Cardiac muscle cell (in vitro differentiated cells and primary cell): ENCODE data around the gene KCNK7. TPM values are rescaled to one million over a fixed set of nuclear protein-coding genes. Genes with fewer than 3 reads are reported as not detected.

Experiments used
- DNase-seq, 2 donors: peaks; one replicate each; pipeline versions ENCODE4 v3.0.0 to v3.0.0-alpha.2; 2010 to 2017; ENCODE audit warnings: low read depth in 1 of 2, low spot score in 1 of 2
- H3K27ac ChIP-seq: fragments of 200-600 bp; sonication (generic); 2 replicates; pipeline ENCODE4 v1.5.1; 2016
- H3K27me3 ChIP-seq: fragments of 200-600 bp; sonication (generic); 2 replicates; pipeline ENCODE4 v1.6.0; 2016; ENCODE audit warnings: control low read depth
- H3K36me3 ChIP-seq: fragments of 200-600 bp; sonication (generic); 2 replicates; pipeline ENCODE4 v1.5.1; 2016; ENCODE audit warnings: control low read depth
- H3K4me1 ChIP-seq: fragments of 200-600 bp; sonication (generic); 2 replicates; pipeline ENCODE4 v1.8.1; 2017; ENCODE audit warnings: low read depth, mild to moderate bottlenecking, mixed run types
- H3K4me3 ChIP-seq: fragments of 200-600 bp; sonication (generic); 2 replicates; pipeline ENCODE4 v1.5.1; 2016; ENCODE audit warnings: mild to moderate bottlenecking
- H3K9me3 ChIP-seq: fragments of 200-600 bp; sonication (generic); 2 replicates; pipeline ENCODE4 v1.5.1; 2017; ENCODE audit warnings: low read depth, mild to moderate bottlenecking, control low read depth
- CTCF ChIP-seq: IDR thresholded peaks from 2 replicates; pipeline ENCODE4 v1.5.1; 2012; ENCODE audit warnings: low read depth, mild to moderate bottlenecking, low read length
- polyA plus RNA-seq: library from polyadenylated mRNA; unstranded; fragments of >200 nt; fragmentation: Nextera tagmentation; extraction: Ambion mirVana; gene quantifications from 2 replicates; pipeline ENCODE4 v1.2.1, GENCODE V29; 2016
- total RNA-seq: library from RNA; depleted of rRNA; stranded (reverse); fragments of >200 nt; gene quantifications from 2 replicates; pipeline ENCODE4 v1.2.3, GENCODE V29; 2016

Gene KCNK7
- total and polyA plus RNA-seq, 2 experiments from 2014 or later: not detected

GRCh38 chr11:65546217-65546958 is 49.2 kb downstream of the KCNK7 start:
- H3K9me3 ChIP-seq: no peaks in the 10 kb centered on the region
- TF ChIP-seq CTCF: no peak
- peak in 1 of 2 donors; percentile 91 for DNase-seq
- H3K27ac ChIP-seq: no peak overlapping the region
- H3K4me1 ChIP-seq: no peaks in the 10 kb centered on the region
- no peaks in the 10 kb centered on the region for H3K36me3 ChIP-seq
- H3K4me3 ChIP-seq: peak overlapping the region; percentile 26
- H3K27me3 ChIP-seq: peaks cover 20% of the 10 kb centered on the region

- H3K36me3 ChIP-seq: no peaks in the 10 kb centered on the region
- H3K9me3 ChIP-seq: no peaks in the 10 kb centered on the region
- DNase-seq: no peak
- TF ChIP-seq CTCF: no peak
- H3K27ac ChIP-seq: no peak overlapping the region
- H3K4me3 ChIP-seq: no peak overlapping the region
- H3K4me1 ChIP-seq: no peaks in the 10 kb centered on the region
- H3K27me3 ChIP-seq: peaks cover 20% of the 10 kb centered on the region
These were observed 49.8 kb downstream of the KCNK7 start for GRCh38 chr11:65545853-65546216.

Other genes with a start within 250 kb of the KCNK7 start
- gene TIGD3, start 241.0 kb downstream of the KCNK7 start, total RNA-seq: 1.7 and 2.9 TPM in 2 replicates
- gene TIGD3, start 241.0 kb downstream of the KCNK7 start, polyA plus RNA-seq: 0.88 and 1.2 TPM in 2 replicates
- 3.0 and 4.8 TPM in 2 replicates for gene SLC25A45, start 213.2 kb downstream of the KCNK7 start, total RNA-seq
- gene SLC25A45, start 213.2 kb downstream of the KCNK7 start, polyA plus RNA-seq: 4.5 and 10.5 TPM in 2 replicates
- 36.3 and 64.6 TPM in 2 replicates for gene FRMD8, start 209.2 kb downstream of the KCNK7 start, total RNA-seq
- gene FRMD8, start 209.2 kb downstream of the KCNK7 start, polyA plus RNA-seq: 26.8 and 32.6 TPM in 2 replicates
- 3.4 and 11.3 TPM in 2 replicates for gene NEAT1, start 173.0 kb downstream of the KCNK7 start, total RNA-seq
- gene NEAT1, start 173.0 kb downstream of the KCNK7 start, polyA plus RNA-seq: 4.2 and 5.6 TPM in 2 replicates
- 3,311 and 7,439 TPM in 2 replicates for gene MALAT1, start 96.8 kb downstream of the KCNK7 start, total RNA-seq
- gene MALAT1, start 96.8 kb downstream of the KCNK7 start, polyA plus RNA-seq: 16,838 and 18,899 TPM in 2 replicates
- gene SCYL1, start 70.7 kb downstream of the KCNK7 start, total RNA-seq: 157 and 168 TPM in 2 replicates
- 139 and 146 TPM in 2 replicates for gene SCYL1, start 70.7 kb downstream of the KCNK7 start, polyA plus RNA-seq
- 61.8 and 98.3 TPM in 2 replicates for gene LTBP3, start 37.4 kb downstream of the KCNK7 start, total RNA-seq
- 53.7 and 60.9 TPM in 2 replicates for gene LTBP3, start 37.4 kb downstream of the KCNK7 start, polyA plus RNA-seq
- gene ZNRD2, start 25.3 kb downstream of the KCNK7 start, total RNA-seq: 56.6 and 57.4 TPM in 2 replicates
- gene ZNRD2, start 25.3 kb downstream of the KCNK7 start, polyA plus RNA-seq: 55.7 and 70.5 TPM in 2 replicates
- 42.9 and 71.8 TPM in 2 replicates for gene FAM89B, start 23.3 kb downstream of the KCNK7 start, total RNA-seq
- gene FAM89B, start 23.3 kb downstream of the KCNK7 start, polyA plus RNA-seq: 96.0 and 132 TPM in 2 replicates
- 14.9 and 50.5 TPM in 2 replicates for gene EHBP1L1, start 19.7 kb downstream of the KCNK7 start, total RNA-seq
- 14.2 and 30.0 TPM in 2 replicates for gene EHBP1L1, start 19.7 kb downstream of the KCNK7 start, polyA plus RNA-seq
- gene MAP3K11, start 18.4 kb upstream of the KCNK7 start, total RNA-seq: 44.8 and 63.1 TPM in 2 replicates
- 25.9 and 31.2 TPM in 2 replicates for gene MAP3K11, start 18.4 kb upstream of the KCNK7 start, polyA plus RNA-seq
- 40.9 and 42.7 TPM in 2 replicates for gene PCNX3, start 20.0 kb upstream of the KCNK7 start, total RNA-seq
- gene PCNX3, start 20.0 kb upstream of the KCNK7 start, polyA plus RNA-seq: 18.9 and 22.0 TPM in 2 replicates
- 17.3 and 25.9 TPM in 2 replicates for gene SIPA1, start 42.3 kb upstream of the KCNK7 start, total RNA-seq
- 21.6 and 33.7 TPM in 2 replicates for gene SIPA1, start 42.3 kb upstream of the KCNK7 start, polyA plus RNA-seq
- gene RELA, start 67.1 kb upstream of the KCNK7 start, total RNA-seq: 39.8 and 51.9 TPM in 2 replicates
- gene RELA, start 67.1 kb upstream of the KCNK7 start, polyA plus RNA-seq: 46.2 and 46.5 TPM in 2 replicates
- 51.2 and 51.4 TPM in 2 replicates for gene KAT5, start 116.5 kb upstream of the KCNK7 start, total RNA-seq
- 37.7 and 63.7 TPM in 2 replicates for gene KAT5, start 116.5 kb upstream of the KCNK7 start, polyA plus RNA-seq
- gene RNASEH2C, start 125.0 kb upstream of the KCNK7 start, total RNA-seq: 83.7 and 108 TPM in 2 replicates
- gene RNASEH2C, start 125.0 kb upstream of the KCNK7 start, polyA plus RNA-seq: 71.5 and 84.4 TPM in 2 replicates
- gene AP5B1, start 185.2 kb upstream of the KCNK7 start, total RNA-seq: 18.1 and 24.3 TPM in 2 replicates
- 13.6 and 18.0 TPM in 2 replicates for gene AP5B1, start 185.2 kb upstream of the KCNK7 start, polyA plus RNA-seq
- gene OVOL1, start 191.3 kb upstream of the KCNK7 start, total RNA-seq: 0.15 and 0.60 TPM in 2 replicates
- gene OVOL1, start 191.3 kb upstream of the KCNK7 start, polyA plus RNA-seq: 0.35 TPM in 1 of 2 replicates, not detected in the other
- gene SNX32, start 238.2 kb upstream of the KCNK7 start, total RNA-seq: 5.9 and 6.0 TPM in 2 replicates
- gene SNX32, start 238.2 kb upstream of the KCNK7 start, polyA plus RNA-seq: 13.2 and 21.4 TPM in 2 replicates